H9 (cell line): ENCODE results near the gene TDRD7. TPM values are rescaled to one million over a fixed set of nuclear protein-coding genes. Genes with fewer than 3 reads are reported as not detected.

Experiments used
- DNase-seq: peaks from one replicate; pipeline ENCODE4 v3.0.0-alpha.2; 2017
- H2AFZ ChIP-seq: one replicate; pipeline ENCODE4 v1.6.1; 2013; ENCODE audit warnings: mild to moderate bottlenecking, low read length, control low read depth, moderate library complexity
- H2AK5ac ChIP-seq: 2 replicates; pipeline ENCODE4 v1.6.1; 2013; ENCODE audit warnings: low read length, control low read depth, mixed read lengths; ENCODE audit not compliant: insufficient read length
- H2BK120ac ChIP-seq: one replicate; pipeline ENCODE4 v1.6.1; 2013; ENCODE audit warnings: low read depth, mild to moderate bottlenecking, low read length, control low read depth, inconsistent platforms; ENCODE audit not compliant: poor library complexity, severe bottlenecking
- H2BK12ac ChIP-seq: 2 replicates; pipeline ENCODE4 v1.6.1; 2013; ENCODE audit warnings: low read length, control low read depth, mixed read lengths, low read depth; ENCODE audit not compliant: insufficient read length
- H2BK15ac ChIP-seq: 2 replicates; pipeline ENCODE4 v1.6.1; 2013; ENCODE audit warnings: low read depth, low read length, control low read depth
- H2BK20ac ChIP-seq: one replicate; pipeline ENCODE4 v1.6.1; 2013; ENCODE audit warnings: low read depth, mild to moderate bottlenecking, low read length, control low read depth, inconsistent platforms; ENCODE audit not compliant: poor library complexity, severe bottlenecking
- H2BK5ac ChIP-seq: 2 replicates; pipeline ENCODE4 v1.6.1; 2013; ENCODE audit warnings: low read length, control low read depth, mixed read lengths; ENCODE audit not compliant: insufficient read length
- H3K14ac ChIP-seq: 2 replicates; pipeline ENCODE4 v1.6.1; 2013; ENCODE audit warnings: low read length, control low read depth; ENCODE audit not compliant: insufficient read depth
- H3K18ac ChIP-seq: 2 replicates; pipeline ENCODE4 v1.6.1; 2013; ENCODE audit warnings: low read depth, mild to moderate bottlenecking, mixed read lengths, low read length, control low read depth; ENCODE audit not compliant: insufficient read length
- H3K23ac ChIP-seq: 2 replicates; pipeline ENCODE4 v1.6.1; 2013; ENCODE audit warnings: low read length, control low read depth, mixed read lengths, low read depth; ENCODE audit not compliant: insufficient read length
- H3K23me2 ChIP-seq: 2 replicates; pipeline ENCODE4 v1.6.1; 2013; ENCODE audit warnings: low read depth, mild to moderate bottlenecking, mixed read lengths, low read length, control low read depth; ENCODE audit not compliant: insufficient read length, poor library complexity, severe bottlenecking
- H3K27ac ChIP-seq: 2 replicates; pipeline ENCODE4 v1.5.1; 2013; ENCODE audit warnings: low read length, control low read depth, mixed read lengths, low read depth; ENCODE audit not compliant: insufficient read length
- H3K27me3 ChIP-seq: 2 replicates; pipeline ENCODE4 v1.6.1; 2013; ENCODE audit warnings: low read length, control low read depth, inconsistent platforms; ENCODE audit not compliant: insufficient read depth
- H3K4ac ChIP-seq: 2 replicates; pipeline ENCODE4 v1.6.1; 2013; ENCODE audit warnings: low read depth, mild to moderate bottlenecking, control low read depth, inconsistent platforms, low read length, moderate library complexity
- H3K4me1 ChIP-seq: 2 replicates; pipeline ENCODE4 v1.6.1; 2013; ENCODE audit warnings: low read length, control low read depth, inconsistent platforms; ENCODE audit not compliant: insufficient read depth
- H3K4me2 ChIP-seq: 2 replicates; pipeline ENCODE4 v1.6.1; 2013; ENCODE audit warnings: low read length, control low read depth, mixed read lengths; ENCODE audit not compliant: insufficient read length, insufficient read depth
- H3K56ac ChIP-seq: 2 replicates; pipeline ENCODE4 v1.6.1; 2013; ENCODE audit warnings: low read depth, mild to moderate bottlenecking, mixed read lengths, low read length, control low read depth; ENCODE audit not compliant: insufficient read length
- H3K79me1 ChIP-seq: 2 replicates; pipeline ENCODE4 v1.6.1; 2013; ENCODE audit warnings: low read depth, mild to moderate bottlenecking, moderate library complexity, low read length, control low read depth, inconsistent platforms; ENCODE audit not compliant: insufficient read depth, poor library complexity, severe bottlenecking
- H3K79me2 ChIP-seq: 2 replicates; pipeline ENCODE4 v1.6.1; 2013; ENCODE audit warnings: low read length, control low read depth, inconsistent platforms; ENCODE audit not compliant: insufficient read depth
- H3K9ac ChIP-seq: 2 replicates; pipeline ENCODE4 v1.6.1; 2013; ENCODE audit warnings: low read length, control low read depth, mixed read lengths; ENCODE audit not compliant: insufficient read length; ENCODE audit errors: extremely low read depth
- H3K9me3 ChIP-seq: one replicate; pipeline ENCODE4 v1.6.1; 2013; ENCODE audit warnings: low read depth, low read length, inconsistent platforms; ENCODE audit not compliant: control insufficient read depth
- H3T11ph ChIP-seq: one replicate; pipeline ENCODE4 v1.6.1; 2013; ENCODE audit warnings: mild to moderate bottlenecking, low read length, control low read depth, inconsistent platforms
- H4K20me1 ChIP-seq: one replicate; pipeline ENCODE4 v1.6.1; 2013; ENCODE audit not compliant: control insufficient read depth, insufficient read length, insufficient read depth
- H4K5ac ChIP-seq: 2 replicates; pipeline ENCODE4 v1.6.1; 2013; ENCODE audit warnings: low read depth, mild to moderate bottlenecking, mixed read lengths, low read length, control low read depth; ENCODE audit not compliant: insufficient read length
- H4K8ac ChIP-seq: replicated peaks from 2 replicates; pipeline ENCODE4 v1.6.1; 2013; ENCODE audit warnings: low read length, control low read depth, mixed read lengths, low read depth; ENCODE audit not compliant: insufficient read length
- H4K91ac ChIP-seq: 2 replicates; pipeline ENCODE4 v1.6.1; 2013; ENCODE audit warnings: low read depth, mild to moderate bottlenecking, moderate library complexity, mixed read lengths, low read length, control low read depth; ENCODE audit not compliant: insufficient read length
- H3K27ac Mint-ChIP-seq, 3 experiments: 2 replicates in 2 of 3; 3 replicates in 1 of 3; pipeline ENCODE4 v1.8.0; 2020 to 2021; ENCODE audit warnings: mixed read lengths in 3 of 3, mild to moderate bottlenecking in 1 of 3, moderate library complexity in 1 of 3
- H3K27me3 Mint-ChIP-seq: 2 replicates; pipeline ENCODE4 v1.8.0; 2021; ENCODE audit warnings: low read depth, mild to moderate bottlenecking, moderate library complexity, mixed read lengths
- H3K36me3 Mint-ChIP-seq, 3 experiments: 2 replicates in 2 of 3; 3 replicates in 1 of 3; pipeline ENCODE4 v1.8.0; 2020 to 2021; ENCODE audit warnings: low read depth in 3 of 3, mixed read lengths in 3 of 3; ENCODE audit not compliant: insufficient read depth in 1 of 3
- H3K4me1 Mint-ChIP-seq, 2 experiments: 2 replicates each; pipeline ENCODE4 v1.8.0; 2020; ENCODE audit warnings: mixed read lengths in 2 of 2
- H3K4me3 Mint-ChIP-seq, 2 experiments: 2 replicates in 1 of 2; 3 replicates in 1 of 2; pipeline ENCODE4 v1.8.0; 2020 to 2021; ENCODE audit warnings: mild to moderate bottlenecking in 2 of 2, mixed read lengths in 2 of 2, moderate library complexity in 1 of 2
- H3K9me3 Mint-ChIP-seq, 2 experiments: 2 replicates in 1 of 2; 3 replicates in 1 of 2; pipeline ENCODE4 v1.8.0; 2020; ENCODE audit warnings: mild to moderate bottlenecking in 2 of 2, mixed read lengths in 2 of 2, moderate library complexity in 1 of 2
- CTCF ChIP-seq: fragments of 200-600 bp; sonication (generic); conservative IDR thresholded peaks from 3 replicates; pipeline ENCODE4 v1.8.0; 2021; ENCODE audit warnings: antibody characterized with exemption, mild to moderate bottlenecking
- WGBS: extraction: QIAGEN DNeasy Blood & Tissue Kit; methylation state at CpG from one replicate; pipeline ENCODE4 v1.1.7; 2013; ENCODE audit warnings: missing lambda C conversion rate, low lambda C conversion rate, mixed read lengths; ENCODE audit not compliant: insufficient read length; ENCODE audit errors: extremely low coverage; 5-methylcytosine and 5-hydroxymethylcytosine counted together
- total RNA-seq: library from RNA; stranded (reverse); gene quantifications from 2 replicates; pipeline ENCODE4 v1.2.1, GENCODE V29; 2021

The TDRD7 gene
- total RNA-seq, 1 experiment from 2014 or later: 5.1 TPM

- WGBS: no CpG with 5 or more reads among the region's 8 CpGs
- Histone ChIP-seq H2AK5ac (no peak overlapping the region), H2BK15ac (no peak overlapping the region), H4K5ac (no peak overlapping the region), H3K79me2 (no peaks in the 10 kb centered on the region), H2AFZ (no peak overlapping the region), H3K14ac (0 out of 2 replicates have a peak overlapping the region, but pooled peaks have one; percentile 45), H3K9me3 (no peaks in the 10 kb centered on the region), H3K27me3 (no peaks in the 10 kb centered on the region), H3K9ac (no peak overlapping the region), H2BK5ac (no peak overlapping the region), H3K4ac (no peak overlapping the region), H4K8ac (no peak overlapping the region), H2BK12ac (no peak overlapping the region), H3K23ac (no peak overlapping the region), H4K91ac (no peak overlapping the region), H2BK120ac (no peak overlapping the region), H3K79me1 (no peaks in the 10 kb centered on the region), H3K23me2 (no peaks in the 10 kb centered on the region), H3K27ac (no peak overlapping the region), H3T11ph (no peak overlapping the region), H3K4me1 (no peaks in the 10 kb centered on the region), H3K56ac (no peak overlapping the region), H3K4me2 (no peak overlapping the region), H3K18ac (no peak overlapping the region), H2BK20ac (no peak overlapping the region), H4K20me1 (no peaks in the 10 kb centered on the region)
- Mint-ChIP-seq H3K36me3 (no peaks in the 10 kb centered on the region; a peak in 1 of 7 replicates), H3K27ac (peak overlapping the region in 1 of 3 experiments; percentile 37; a peak in 1 of 7 replicates), H3K4me1 (peaks cover 10 to 16% of the 10 kb centered on the region in 2 experiments), H3K4me3 (no peak overlapping the region), H3K9me3 (no peaks in the 10 kb centered on the region), H3K27me3 (peaks cover 5% of the 10 kb centered on the region)
- DNase-seq: no peak
- TF ChIP-seq CTCF: no peak
Measured at GRCh38 chr9:97516111-97516510, 104.2 kb downstream of the TDRD7 start.
